Karpas-422 (cell line): ENCODE measurements around the gene ARG2. TPM values are rescaled to one million over a fixed set of nuclear protein-coding genes. Genes with fewer than 3 reads are reported as not detected.

Experiments used
- DNase-seq: peaks from one replicate; pipeline ENCODE4 v3.0.0-alpha.2; 2015
- H2AFZ ChIP-seq: fragments of 200-600 bp; sonication (generic); 2 replicates; pipeline ENCODE4 v1.6.1; 2014; ENCODE audit warnings: antibody characterized with exemption, low read length, mixed read lengths
- H3K27ac ChIP-seq: fragments of 200-600 bp; sonication (generic); 2 replicates; pipeline ENCODE4 v1.5.1; 2014; ENCODE audit warnings: mild to moderate bottlenecking, low read length, moderate library complexity
- H3K27me3 ChIP-seq: fragments of 200-600 bp; sonication (generic); 2 replicates; pipeline ENCODE4 v1.6.1; 2014; ENCODE audit warnings: low read length, mixed read lengths
- H3K36me3 ChIP-seq: fragments of 200-600 bp; sonication (generic); 2 replicates; pipeline ENCODE4 v1.6.1; 2014; ENCODE audit warnings: low read length, mixed read lengths; ENCODE audit not compliant: insufficient read depth
- H3K4me1 ChIP-seq: fragments of 200-600 bp; sonication (generic); 2 replicates; pipeline ENCODE4 v1.6.1; 2014; ENCODE audit warnings: mild to moderate bottlenecking, low read length, mixed read lengths
- H3K4me2 ChIP-seq: fragments of 200-600 bp; sonication (generic); 2 replicates; pipeline ENCODE4 v1.6.1; 2014; ENCODE audit warnings: low read length, low read depth, mild to moderate bottlenecking; ENCODE audit not compliant: poor library complexity, severe bottlenecking
- H3K4me3 ChIP-seq: fragments of 200-600 bp; sonication (generic); 2 replicates; pipeline ENCODE4 v1.5.1; 2014; ENCODE audit warnings: mild to moderate bottlenecking, antibody characterized with exemption, low read length, mixed read lengths
- H3K79me2 ChIP-seq: fragments of 200-600 bp; sonication (generic); 2 replicates; pipeline ENCODE4 v1.6.1; 2014; ENCODE audit warnings: mild to moderate bottlenecking, low read length, mixed read lengths
- H3K9ac ChIP-seq: fragments of 200-600 bp; sonication (generic); 2 replicates; pipeline ENCODE4 v1.6.0; 2014; ENCODE audit warnings: low read length
- H3K9me2 ChIP-seq: fragments of 200-600 bp; sonication (generic), shearing (Covaris generic); replicated peaks from 2 replicates; pipeline ENCODE4 v1.6.0; 2014; ENCODE audit warnings: mild to moderate bottlenecking, low read length, moderate library complexity; ENCODE audit not compliant: insufficient read depth
- H3K9me3 ChIP-seq: fragments of 300-700, 200-600 bp; sonication (generic); 2 replicates; pipeline ENCODE4 v1.6.1; 2014; ENCODE audit warnings: low read length, mixed read lengths
- H4K20me1 ChIP-seq: fragments of 200-600 bp; sonication (generic); 2 replicates; pipeline ENCODE4 v1.6.1; 2014; ENCODE audit warnings: mild to moderate bottlenecking, antibody characterized with exemption, low read length, low read depth; ENCODE audit not compliant: insufficient read depth
- total RNA-seq: library from RNA; depleted of rRNA; stranded (reverse); fragments of >200 nt; shearing (Covaris generic); gene quantifications from 2 replicates; pipeline ENCODE4 v1.2.3, GENCODE V29; 2014; ENCODE audit warnings: low replicate concordance

The ARG2 gene
- total RNA-seq, 1 experiment from 2014 or later = 6.0 TPM

DNA sequence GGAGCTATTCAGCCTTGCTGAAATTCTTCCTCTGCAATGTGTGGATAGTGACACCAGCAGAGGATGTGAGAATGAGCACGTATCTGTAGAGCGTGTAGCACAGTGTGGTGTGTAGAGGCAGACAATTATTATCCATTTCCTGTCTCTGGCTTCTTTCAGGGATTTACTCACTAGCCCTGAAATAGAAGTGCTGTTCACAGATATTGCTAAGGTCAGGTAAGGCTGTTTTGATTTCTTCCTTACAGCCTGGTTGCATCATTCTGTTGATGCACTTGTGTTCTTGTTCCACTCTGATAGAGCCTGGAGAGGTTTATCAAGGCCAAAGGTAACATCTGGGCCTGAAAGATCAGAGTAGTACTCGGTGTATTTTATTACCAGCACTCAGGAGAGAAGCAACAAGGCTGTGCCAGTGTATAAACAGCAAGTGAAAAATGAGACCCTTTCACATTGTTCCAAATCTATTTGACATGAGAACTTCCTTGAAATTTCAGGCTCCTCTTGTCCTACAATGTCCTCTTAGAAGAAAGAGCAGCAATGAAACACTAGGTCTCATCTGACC is 16.7 kb downstream of the ARG2 start:
- no peak overlapping the region for H3K4me2 ChIP-seq
- H3K27ac ChIP-seq = no peak overlapping the region
- no peaks in the 10 kb centered on the region for H3K27me3 ChIP-seq
- no peak for DNase-seq
- no peak overlapping the region for H3K4me3 ChIP-seq
- no peaks in the 10 kb centered on the region for H3K4me1 ChIP-seq
- no peaks in the 10 kb centered on the region for H3K36me3 ChIP-seq
- no peaks in the 10 kb centered on the region for H3K79me2 ChIP-seq
- no peaks in the 10 kb centered on the region for H3K9me3 ChIP-seq
- no peak overlapping the region for H3K9ac ChIP-seq
- no peaks in the 10 kb centered on the region for H3K9me2 ChIP-seq
- no peak overlapping the region for H2AFZ ChIP-seq
- H4K20me1 ChIP-seq = no peaks in the 10 kb centered on the region

- Histone ChIP-seq H3K27me3 (no peaks in the 10 kb centered on the region), H3K9ac (no peak overlapping the region), H3K4me1 (no peaks in the 10 kb centered on the region), H3K4me2 (no peak overlapping the region), H3K27ac (no peak overlapping the region), H3K36me3 (no peaks in the 10 kb centered on the region), H3K9me2 (no peaks in the 10 kb centered on the region), H3K9me3 (no peaks in the 10 kb centered on the region), H3K4me3 (no peak overlapping the region), H2AFZ (no peak overlapping the region), H3K79me2 (no peaks in the 10 kb centered on the region), H4K20me1 (no peaks in the 10 kb centered on the region)
- no peak for DNase-seq
Observed at GRCh38 chr14:67638642-67639041, 18.9 kb downstream of the ARG2 start.

DNA sequence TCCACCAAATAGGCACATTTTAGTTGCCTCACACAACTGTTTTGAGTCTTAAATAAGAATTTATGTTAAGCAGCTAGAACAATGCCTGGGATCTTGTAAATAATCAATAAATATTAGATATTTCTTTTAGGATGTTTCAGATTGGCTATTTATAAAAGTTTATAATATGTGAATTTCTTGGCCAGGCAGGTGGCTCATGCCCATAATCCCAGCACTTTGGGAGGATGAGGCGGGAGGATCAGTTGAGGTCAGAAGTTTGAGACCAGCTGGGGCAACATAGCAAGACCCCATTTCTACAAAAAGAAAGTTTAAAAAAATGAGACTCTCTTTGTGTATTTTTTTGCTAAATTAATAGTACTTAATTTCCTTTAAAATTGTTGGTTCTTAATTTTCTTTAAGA is 21.8 kb downstream of the ARG2 start:
- Histone ChIP-seq H3K36me3 (peaks cover 6% of the 10 kb centered on the region; the same call in 1 of the 2 replicates), H2AFZ (no peak overlapping the region), H3K79me2 (no peaks in the 10 kb centered on the region), H3K4me1 (no peaks in the 10 kb centered on the region), H3K4me2 (no peak overlapping the region), H3K9me3 (no peaks in the 10 kb centered on the region), H3K4me3 (no peak overlapping the region), H4K20me1 (no peaks in the 10 kb centered on the region), H3K27me3 (no peaks in the 10 kb centered on the region), H3K9me2 (no peaks in the 10 kb centered on the region), H3K27ac (no peak overlapping the region), H3K9ac (no peak overlapping the region)
- no peak for DNase-seq

DNA sequence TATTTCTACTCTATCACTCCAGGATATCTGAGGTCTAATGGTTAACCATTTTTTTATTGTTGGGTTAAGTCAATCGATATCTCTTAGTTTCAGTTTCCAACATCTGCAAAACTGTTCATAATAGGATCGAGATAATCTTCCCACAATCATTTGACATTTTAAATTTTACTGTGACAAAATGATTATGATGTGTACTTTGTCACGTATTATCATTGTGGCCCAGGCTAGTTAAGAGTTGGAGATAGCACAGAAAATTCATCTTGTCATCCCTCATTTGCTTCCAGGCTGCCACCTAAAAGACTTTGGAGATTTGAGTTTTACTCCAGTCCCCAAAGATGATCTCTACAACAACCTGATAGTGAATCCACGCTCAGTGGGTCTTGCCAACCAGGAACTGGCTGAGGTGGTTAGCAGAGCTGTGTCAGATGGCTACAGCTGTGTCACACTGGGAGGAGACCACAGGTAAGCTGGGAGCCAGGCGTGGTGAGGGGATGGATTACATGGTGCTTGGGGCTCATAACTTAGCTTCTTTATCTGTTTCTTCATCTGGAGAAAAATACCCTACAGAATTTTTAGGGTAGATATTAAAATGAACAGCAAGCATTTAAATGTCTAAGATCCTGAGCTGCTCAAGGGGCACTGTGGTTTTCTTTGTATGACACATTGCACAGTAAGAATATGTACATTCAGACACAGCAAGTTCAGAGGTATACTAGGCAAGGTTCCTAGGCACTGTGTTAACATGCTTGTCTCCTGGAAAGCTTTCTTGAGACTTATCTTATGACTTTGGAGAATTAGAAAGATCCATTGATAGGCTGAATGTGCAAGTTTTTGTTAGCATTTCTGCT is 22.4 kb downstream of the ARG2 start:
- no peak for DNase-seq
- no peaks in the 10 kb centered on the region for H3K4me1 ChIP-seq
- H2AFZ ChIP-seq = no peak overlapping the region
- H3K9me2 ChIP-seq = no peaks in the 10 kb centered on the region
- no peaks in the 10 kb centered on the region for H4K20me1 ChIP-seq
- H3K79me2 ChIP-seq = no peaks in the 10 kb centered on the region
- no peak overlapping the region for H3K27ac ChIP-seq
- no peak overlapping the region for H3K4me3 ChIP-seq
- no peak overlapping the region for H3K4me2 ChIP-seq
- H3K27me3 ChIP-seq = no peaks in the 10 kb centered on the region
- peaks cover 9% of the 10 kb centered on the region; the same call in 1 of the 2 replicates for H3K36me3 ChIP-seq
- no peaks in the 10 kb centered on the region for H3K9me3 ChIP-seq
- H3K9ac ChIP-seq = no peak overlapping the region

DNA sequence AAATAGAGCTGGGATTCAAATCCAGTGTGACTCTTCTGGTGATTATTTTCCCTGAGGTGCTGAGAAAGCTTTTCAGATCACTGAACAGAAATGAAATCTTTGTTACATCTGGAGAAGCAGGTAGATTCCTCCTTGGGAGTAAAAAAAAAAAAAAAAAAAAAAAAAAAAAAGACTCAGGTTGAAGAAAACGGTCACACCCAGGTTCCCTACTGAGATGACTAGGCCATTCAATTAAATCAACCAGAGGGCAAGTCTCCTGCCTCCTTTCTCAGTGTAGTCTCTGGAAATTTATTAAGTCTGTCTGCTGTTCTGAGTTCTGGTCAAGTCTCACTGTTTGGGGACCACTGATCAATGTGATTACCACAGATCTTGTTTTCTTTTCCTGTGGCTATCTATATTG is 24.0 kb downstream of the ARG2 start:
- Histone ChIP-seq H2AFZ (no peak overlapping the region), H3K4me1 (no peaks in the 10 kb centered on the region), H3K36me3 (peaks cover 21% of the 10 kb centered on the region; the same call in 1 of the 2 replicates), H3K9me2 (no peaks in the 10 kb centered on the region), H3K79me2 (no peaks in the 10 kb centered on the region), H3K9me3 (no peaks in the 10 kb centered on the region), H3K27ac (no peak overlapping the region), H4K20me1 (no peaks in the 10 kb centered on the region), H3K4me2 (no peak overlapping the region), H3K27me3 (no peaks in the 10 kb centered on the region), H3K9ac (no peak overlapping the region), H3K4me3 (no peak overlapping the region)
- DNase-seq = no peak

DNA sequence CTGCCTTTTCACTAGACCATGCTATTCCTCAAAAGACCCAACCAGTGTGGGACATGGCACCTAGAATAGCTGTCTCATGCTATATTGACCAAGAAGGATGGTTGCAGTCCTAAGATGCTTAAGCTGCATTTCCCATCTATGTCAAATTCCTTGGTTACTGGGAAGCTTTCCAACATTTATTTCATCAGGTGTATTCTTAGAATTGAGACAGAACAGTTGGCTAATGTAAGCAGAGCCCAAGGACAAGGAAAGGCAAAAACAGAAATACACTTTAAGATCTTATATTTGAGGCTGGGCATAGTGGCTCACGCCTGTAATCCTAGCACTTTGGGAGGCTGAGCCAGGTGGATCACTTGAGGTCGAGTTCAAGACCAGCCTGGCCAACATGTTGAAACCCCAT is 24.7 kb downstream of the ARG2 start:
- Histone ChIP-seq H3K9me2 (no peaks in the 10 kb centered on the region), H3K9ac (no peak overlapping the region), H2AFZ (no peak overlapping the region), H3K4me3 (no peak overlapping the region), H3K27me3 (no peaks in the 10 kb centered on the region), H3K4me2 (no peak overlapping the region), H3K27ac (no peak overlapping the region), H4K20me1 (no peaks in the 10 kb centered on the region), H3K4me1 (no peaks in the 10 kb centered on the region), H3K36me3 (peaks cover 26% of the 10 kb centered on the region; the same call in 1 of the 2 replicates), H3K9me3 (no peaks in the 10 kb centered on the region), H3K79me2 (no peaks in the 10 kb centered on the region)
- DNase-seq = no peak

DNA sequence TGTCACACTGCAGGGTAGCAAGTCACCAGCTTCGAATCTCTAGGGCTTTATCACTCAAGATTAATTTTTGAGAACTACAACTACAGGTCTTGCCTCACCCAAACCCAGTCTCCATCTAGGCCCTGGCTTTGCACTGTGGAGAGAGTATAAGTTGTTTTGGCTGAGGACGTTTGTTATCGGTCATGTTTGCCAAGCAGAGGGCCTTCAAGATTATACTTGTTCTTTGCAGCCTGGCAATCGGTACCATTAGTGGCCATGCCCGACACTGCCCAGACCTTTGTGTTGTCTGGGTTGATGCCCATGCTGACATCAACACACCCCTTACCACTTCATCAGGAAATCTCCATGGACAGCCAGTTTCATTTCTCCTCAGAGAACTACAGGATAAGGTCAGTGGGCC is 25.7 kb downstream of the ARG2 start:
- no peaks in the 10 kb centered on the region for H3K9me2 ChIP-seq
- H3K79me2 ChIP-seq = no peaks in the 10 kb centered on the region
- peaks cover 35% of the 10 kb centered on the region; the same call in 1 of the 2 replicates for H3K36me3 ChIP-seq
- DNase-seq = no peak
- no peaks in the 10 kb centered on the region for H4K20me1 ChIP-seq
- no peak overlapping the region for H3K9ac ChIP-seq
- no peak overlapping the region for H3K4me2 ChIP-seq
- H2AFZ ChIP-seq = no peak overlapping the region
- no peak overlapping the region for H3K27ac ChIP-seq
- H3K4me3 ChIP-seq = no peak overlapping the region
- no peaks in the 10 kb centered on the region for H3K27me3 ChIP-seq
- no peaks in the 10 kb centered on the region for H3K9me3 ChIP-seq
- H3K4me1 ChIP-seq = no peaks in the 10 kb centered on the region

DNA sequence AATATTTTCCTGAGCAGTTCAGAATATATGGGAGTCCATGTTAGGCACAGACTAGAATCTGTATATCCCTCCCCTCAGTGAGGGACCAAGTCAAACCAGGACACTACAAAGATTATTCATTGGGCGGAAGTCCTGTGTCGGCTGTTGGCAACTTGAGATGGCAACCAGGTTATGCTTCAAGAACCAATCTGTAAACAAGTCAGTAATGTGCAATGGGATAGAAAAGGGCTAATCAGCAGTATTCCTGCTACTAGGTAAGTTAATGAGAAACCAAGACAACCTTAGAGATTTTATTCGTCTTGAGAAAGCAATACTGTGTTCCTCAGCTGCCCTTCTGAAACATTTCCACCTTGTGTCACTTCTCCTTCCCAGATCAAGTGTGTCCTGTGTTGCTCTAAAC is 26.4 kb downstream of the ARG2 start:
- H3K9ac ChIP-seq = no peak overlapping the region
- no peaks in the 10 kb centered on the region for H3K9me2 ChIP-seq
- H3K4me1 ChIP-seq = no peaks in the 10 kb centered on the region
- peaks cover 43% of the 10 kb centered on the region for H3K36me3 ChIP-seq
- no peak overlapping the region for H3K4me3 ChIP-seq
- H2AFZ ChIP-seq = no peak overlapping the region
- no peak for DNase-seq
- no peak overlapping the region for H3K4me2 ChIP-seq
- H3K27ac ChIP-seq = no peak overlapping the region
- H3K9me3 ChIP-seq = no peaks in the 10 kb centered on the region
- no peaks in the 10 kb centered on the region for H3K27me3 ChIP-seq
- H3K79me2 ChIP-seq = no peaks in the 10 kb centered on the region
- no peaks in the 10 kb centered on the region for H4K20me1 ChIP-seq
